GM21390 (cell line): ENCODE results near the gene PCDHA4.
"Not testable (repeated sequence)": the region's sequence is repeated elsewhere in the genome, so short reads cannot be mapped to it uniquely, and the experiment has no call there.

Experiments
- ATAC-seq: cut with Tn5 transposase; IDR thresholded peaks from one replicate; pipeline ENCODE4 v1.9.1; 2021; ENCODE audit not compliant: unreplicated experiment

PCDHA4 gene

DNA sequence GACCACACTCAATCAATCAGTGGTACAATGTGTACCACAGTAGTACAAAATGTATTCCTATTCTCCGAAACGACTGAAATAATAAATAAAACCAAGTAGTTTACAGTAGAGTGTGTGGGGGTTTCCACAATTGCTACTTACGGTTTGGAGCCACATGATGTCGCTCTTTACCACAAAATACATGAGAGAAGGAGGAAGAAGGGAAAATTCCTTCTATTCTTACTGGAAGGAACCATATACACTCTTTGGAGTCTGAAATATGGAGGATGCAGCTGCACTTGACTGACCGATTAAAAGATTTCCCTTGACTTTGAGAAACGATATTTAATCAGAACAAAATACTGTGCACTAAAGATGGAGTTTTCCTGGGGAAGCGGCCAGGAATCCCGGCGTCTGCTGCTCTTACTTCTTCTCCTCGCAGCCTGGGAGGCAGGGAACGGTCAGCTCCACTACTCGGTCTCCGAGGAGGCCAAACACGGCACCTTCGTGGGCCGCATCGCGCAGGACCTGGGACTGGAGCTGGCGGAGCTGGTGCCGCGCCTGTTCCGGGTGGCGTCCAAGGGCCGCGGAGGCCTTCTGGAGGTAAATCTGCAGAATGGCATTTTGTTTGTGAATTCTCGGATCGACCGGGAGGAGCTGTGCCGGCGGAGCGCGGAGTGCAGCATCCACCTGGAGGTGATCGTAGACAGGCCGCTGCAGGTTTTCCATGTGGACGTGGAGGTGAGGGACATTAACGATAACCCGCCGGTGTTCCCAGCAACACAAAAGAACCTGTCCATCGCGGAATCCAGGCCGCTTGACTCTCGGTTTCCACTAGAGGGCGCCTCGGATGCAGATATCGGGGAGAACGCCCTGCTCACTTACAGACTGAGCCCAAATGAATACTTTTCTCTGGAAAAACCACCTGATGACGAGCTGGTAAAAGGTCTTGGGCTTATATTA, at the start of gene PCDHA4:
Gene PCDHA4, plus strand, starts transcription at position 235 of the 942 bp plus-strand sequence.
- no peak for ATAC-seq

DNA sequence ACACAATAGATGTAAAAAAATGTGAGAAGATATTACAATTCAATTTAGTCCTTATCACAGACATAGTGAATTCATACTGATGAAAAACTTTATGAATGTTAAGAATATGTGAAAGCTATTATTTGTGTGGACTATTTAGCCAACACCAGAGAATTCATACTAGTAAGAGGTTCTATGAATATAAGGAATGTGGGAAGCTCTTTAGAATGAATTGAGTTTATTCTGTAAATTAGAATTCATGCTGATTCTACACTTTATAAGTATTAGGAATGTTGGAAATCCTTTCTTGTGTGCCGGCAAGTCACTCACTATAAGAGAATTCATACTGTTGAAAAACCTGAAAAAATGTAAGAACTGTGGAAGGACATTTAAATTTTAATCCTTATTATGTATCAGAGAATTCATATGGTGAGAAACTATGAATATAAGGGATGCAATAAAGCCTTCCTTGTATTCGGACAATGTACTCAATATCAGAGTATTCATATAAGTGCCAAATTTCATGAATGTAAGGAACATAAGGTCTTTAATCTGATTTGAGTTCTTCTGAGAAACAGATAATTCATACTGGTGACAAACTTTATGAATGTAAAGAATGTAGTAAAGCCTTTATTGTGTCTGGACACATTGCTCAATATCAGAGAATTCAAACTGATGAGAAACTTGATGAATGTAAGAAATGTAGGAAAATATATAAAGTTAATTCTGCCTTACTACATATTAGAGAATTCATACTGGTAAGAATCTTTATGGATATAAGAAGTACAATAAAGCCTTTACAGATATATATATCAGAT, 42.5 kb upstream of the PCDHA4 start:
- no peak for ATAC-seq

DNA sequence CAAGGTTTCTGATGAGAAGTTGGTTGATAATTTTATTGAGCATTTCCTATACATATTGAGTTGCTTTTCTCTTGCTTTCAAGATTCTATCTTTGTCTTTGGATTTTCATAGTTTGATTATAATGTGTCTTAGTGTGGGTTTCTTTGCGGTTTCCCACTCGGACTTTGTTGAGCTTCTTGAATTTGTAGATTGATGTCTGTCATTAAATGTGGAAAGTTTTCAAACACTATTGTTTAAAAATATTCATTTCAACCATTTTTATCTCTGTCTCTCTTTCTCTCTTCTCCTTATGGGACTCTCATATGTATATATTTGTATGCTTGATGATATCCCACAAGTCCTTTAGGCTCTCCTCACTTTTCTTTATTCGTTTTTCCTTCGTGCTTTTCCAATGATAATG, 39.4 kb upstream of the PCDHA4 start:
- ATAC-seq = no peak

DNA sequence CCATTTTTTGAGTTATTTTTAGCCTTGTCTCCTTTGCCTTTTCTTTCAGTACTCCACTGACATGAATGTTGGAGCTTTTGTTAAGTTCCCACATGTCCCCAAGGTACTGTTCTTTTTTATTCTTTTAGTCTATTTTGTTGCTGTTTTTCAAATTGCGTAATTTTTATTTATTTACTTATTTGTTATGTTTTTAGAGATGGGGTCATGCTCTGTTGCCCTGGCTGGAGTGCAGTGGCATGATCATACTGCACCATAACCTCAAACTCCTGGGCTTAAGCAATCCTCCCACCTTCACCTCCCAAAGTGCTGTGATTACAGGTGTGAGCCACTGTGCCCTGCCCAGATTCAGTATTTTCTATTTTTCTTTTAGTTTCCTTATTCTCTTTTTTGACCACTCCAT, 26.4 kb upstream of the PCDHA4 start:
- ATAC-seq = no peak

DNA sequence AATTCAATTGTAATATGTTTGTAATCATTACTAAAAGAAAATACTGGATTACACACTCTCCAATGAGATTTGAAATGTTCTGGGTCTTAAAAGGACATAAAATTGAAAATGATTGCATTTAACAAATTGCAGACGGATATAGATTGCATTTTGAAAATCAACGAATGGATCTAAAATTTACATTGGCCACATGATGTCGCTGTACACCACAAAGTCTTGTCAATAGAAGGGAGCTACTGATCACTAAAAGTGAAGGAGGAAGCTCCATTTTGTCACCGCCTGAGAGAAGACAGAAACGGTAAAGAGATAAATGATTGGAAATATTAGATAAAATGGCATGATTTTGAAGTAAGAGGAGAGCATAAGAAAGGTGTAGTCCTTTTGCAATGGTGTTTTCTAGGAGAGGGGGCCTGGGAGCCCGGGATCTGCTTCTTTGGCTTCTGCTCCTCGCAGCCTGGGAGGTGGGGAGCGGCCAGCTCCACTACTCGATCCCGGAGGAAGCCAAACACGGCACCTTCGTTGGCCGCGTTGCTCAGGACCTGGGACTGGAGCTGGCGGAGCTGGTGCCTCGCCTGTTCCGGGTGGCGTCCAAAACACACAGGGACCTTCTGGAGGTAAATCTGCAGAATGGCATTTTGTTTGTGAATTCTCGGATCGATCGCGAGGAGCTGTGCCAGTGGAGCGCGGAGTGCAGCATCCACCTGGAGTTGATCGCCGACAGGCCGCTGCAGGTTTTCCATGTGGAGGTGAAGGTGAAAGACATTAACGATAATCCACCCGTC, 20.8 kb upstream of the PCDHA4 start, which contains the start of gene PCDHA1:
Gene PCDHA1, plus strand, starts transcription at position 236 of the 782 bp plus-strand sequence.
- ATAC-seq = no peak

DNA sequence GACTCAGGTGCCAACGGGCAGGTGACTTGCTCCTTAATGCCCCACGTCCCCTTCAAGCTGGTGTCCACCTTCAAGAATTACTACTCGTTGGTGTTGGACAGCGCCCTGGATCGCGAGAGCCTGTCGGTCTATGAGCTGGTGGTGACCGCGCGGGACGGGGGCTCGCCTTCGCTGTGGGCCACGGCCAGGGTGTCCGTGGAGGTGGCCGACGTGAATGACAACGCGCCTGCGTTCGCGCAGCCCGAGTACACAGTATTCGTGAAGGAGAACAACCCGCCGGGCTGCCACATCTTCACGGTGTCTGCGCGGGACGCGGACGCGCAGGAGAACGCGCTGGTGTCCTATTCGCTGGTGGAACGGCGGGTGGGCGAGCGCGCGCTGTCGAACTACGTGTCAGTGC, 19.4 kb upstream of the PCDHA4 start:
- ATAC-seq = not testable (repeated sequence)

DNA sequence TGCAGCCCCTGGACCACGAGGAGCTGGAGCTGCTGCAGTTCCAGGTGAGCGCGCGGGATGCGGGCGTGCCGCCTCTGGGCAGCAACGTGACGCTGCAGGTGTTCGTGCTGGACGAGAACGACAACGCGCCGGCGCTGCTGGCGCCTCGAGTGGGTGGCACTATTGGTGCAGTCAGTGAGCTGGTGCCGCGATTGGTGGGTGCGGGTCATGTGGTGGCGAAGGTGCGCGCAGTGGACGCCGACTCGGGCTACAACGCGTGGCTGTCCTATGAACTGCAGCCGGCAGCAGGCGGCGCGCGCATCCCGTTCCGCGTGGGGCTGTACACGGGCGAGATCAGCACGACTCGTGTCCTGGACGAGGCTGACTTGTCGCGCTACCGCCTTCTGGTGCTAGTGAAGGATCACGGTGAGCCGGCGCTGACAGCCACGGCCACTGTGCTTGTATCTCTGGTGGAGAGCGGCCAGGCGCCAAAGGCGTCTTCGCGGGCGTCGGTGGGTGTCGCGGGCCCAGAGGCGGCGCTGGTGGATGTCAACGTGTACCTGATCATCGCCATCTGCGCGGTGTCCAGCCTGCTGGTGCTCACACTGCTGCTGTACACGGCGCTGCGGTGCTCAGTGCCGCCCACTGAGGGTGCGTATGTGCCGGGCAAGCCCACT, 18.9 kb upstream of the PCDHA4 start:
- ATAC-seq = not testable (repeated sequence)

DNA sequence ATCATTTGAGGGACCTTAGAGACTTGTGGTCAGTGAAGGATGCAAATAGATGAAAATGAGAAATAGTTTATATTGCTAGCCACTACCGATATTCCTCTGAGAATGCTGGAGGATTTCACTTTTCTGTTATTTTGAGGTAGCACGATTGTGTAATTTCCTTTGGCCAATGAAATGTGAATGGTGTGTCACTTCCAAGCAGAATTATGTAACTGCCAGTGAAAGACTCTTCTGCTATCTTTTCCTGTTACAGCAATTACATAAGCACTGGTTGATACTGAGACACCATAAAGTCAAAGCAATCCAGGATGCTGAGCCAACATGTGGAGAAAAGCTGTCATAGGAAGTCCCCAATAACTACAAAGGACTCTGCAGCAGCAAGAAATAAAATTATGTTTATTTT, 15.8 kb upstream of the PCDHA4 start:
- ATAC-seq = no peak

DNA sequence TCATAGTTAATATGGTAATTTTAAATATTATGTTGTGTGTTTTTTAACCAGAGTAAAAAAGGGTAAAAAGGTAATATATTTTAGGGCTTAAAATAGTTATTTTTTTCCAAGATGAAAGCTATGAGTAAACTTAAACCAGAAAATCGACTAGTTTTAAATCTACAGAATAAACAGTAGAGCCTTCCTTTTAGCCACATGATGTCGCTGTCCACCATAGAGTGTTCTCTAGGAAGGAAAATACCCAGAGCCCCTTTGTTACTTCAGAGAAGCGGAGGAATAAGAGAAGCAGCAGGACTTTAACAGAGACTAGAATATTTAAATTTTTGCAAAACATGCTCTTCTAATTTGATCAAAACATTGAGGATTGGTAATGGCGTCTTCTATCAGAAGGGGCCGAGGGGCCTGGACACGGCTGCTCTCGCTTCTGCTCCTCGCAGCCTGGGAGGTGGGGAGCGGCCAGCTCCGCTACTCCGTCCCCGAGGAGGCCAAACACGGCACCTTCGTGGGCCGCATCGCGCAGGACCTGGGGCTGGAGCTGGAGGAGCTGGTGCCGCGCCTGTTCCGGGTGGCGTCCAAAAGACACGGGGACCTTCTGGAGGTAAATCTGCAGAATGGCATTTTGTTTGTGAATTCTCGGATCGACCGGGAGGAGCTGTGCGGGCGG, 12.1 kb upstream of the PCDHA4 start, which contains the start of gene PCDHA2:
Gene PCDHA2, plus strand, starts transcription at position 258 of the 664 bp plus-strand sequence.
- ATAC-seq = no peak

DNA sequence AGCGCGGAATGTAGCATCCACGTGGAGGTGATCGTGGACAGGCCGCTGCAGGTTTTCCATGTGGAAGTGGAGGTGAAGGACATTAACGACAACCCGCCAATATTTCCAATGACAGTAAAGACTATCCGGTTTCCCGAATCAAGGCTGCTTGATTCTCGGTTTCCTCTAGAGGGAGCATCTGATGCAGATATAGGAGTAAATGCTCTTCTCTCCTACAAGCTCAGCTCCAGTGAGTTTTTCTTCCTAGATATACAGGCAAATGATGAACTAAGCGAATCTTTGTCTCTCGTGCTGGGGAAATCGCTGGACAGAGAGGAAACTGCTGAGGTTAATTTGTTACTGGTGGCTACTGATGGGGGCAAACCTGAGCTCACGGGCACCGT, 11.6 kb upstream of the PCDHA4 start:
- ATAC-seq = no peak

DNA sequence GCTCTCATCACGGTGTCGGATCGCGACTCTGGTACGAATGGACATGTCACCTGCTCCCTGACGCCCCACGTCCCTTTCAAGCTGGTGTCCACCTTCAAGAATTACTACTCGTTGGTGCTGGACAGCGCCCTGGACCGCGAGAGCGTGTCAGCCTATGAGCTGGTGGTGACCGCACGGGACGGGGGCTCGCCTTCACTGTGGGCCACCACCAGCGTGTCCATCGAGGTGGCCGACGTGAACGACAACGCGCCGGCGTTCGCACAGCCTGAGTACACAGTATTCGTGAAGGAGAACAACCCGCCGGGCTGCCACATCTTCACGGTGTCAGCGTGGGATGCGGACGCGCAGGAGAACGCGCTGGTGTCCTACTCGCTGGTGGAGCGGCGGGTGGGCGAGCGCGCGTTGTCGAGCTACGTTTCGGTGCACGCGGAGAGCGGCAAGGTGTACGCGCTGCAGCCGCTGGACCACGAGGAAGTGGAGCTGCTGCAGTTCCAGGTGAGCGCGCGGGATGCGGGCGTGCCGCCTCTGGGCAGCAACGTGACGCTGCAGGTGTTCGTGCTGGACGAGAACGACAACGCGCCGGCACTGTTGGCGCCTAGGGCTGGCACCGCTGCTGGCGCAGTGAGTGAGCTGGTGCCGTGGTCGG, 10.7 kb upstream of the PCDHA4 start:
- not testable (repeated sequence) for ATAC-seq

DNA sequence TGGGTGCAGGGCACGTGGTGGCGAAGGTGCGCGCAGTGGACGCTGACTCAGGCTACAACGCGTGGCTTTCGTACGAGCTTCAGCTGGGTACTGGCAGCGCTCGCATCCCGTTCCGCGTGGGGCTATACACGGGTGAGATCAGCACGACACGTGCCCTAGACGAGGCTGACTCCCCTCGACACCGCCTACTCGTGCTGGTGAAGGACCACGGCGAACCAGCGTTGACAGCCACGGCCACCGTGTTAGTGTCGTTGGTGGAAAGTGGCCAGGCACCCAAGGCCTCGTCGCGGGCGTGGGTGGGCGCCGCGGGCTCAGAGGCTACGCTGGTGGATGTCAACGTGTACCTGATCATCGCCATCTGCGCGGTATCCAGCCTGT, 10.2 kb upstream of the PCDHA4 start:
- ATAC-seq = no peak

DNA sequence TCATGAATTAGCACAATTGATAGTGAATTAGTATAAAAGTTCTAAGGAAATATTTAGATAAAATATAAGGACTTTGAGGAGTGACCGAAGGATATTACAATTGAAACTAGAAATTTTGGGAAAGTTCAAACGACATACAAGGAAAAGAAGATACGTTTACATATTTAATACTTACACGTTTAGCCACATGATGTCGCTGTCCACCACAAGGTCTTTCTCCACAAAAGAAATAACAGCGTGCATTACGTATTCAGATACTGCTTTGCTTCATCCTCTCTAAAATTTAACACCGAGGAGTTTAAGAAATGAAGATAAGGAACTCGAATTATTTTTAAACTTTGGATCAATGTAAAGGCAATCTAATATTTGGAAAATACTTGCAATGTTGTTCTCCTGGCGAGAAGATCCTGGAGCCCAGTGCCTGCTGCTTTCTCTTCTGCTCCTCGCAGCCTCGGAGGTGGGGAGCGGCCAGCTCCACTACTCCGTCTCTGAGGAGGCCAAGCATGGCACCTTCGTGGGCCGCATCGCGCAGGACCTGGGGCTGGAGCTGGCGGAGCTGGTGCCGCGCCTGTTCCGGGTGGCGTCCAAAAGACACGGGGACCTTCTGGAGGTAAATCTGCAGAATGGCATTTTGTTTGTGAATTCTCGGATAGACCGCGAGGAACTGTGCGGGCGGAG, 5.9 kb upstream of the PCDHA4 start, which contains the start of gene PCDHA3:
Gene PCDHA3, plus strand, starts transcription at position 242 of the 678 bp plus-strand sequence.
- no peak for ATAC-seq

DNA sequence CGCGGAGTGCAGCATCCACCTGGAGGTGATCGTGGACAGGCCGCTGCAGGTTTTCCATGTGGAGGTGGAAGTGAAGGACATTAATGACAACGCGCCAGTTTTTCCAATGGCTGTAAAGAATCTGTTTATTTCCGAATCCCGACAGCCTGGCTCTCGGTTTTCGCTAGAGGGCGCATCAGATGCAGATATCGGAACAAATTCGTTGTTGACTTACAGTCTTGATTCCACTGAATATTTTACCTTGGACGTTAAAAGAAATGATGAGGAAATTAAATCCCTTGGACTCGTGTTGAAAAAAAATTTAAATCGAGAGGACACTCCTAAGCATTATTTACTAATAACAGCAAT, 5.4 kb upstream of the PCDHA4 start:
- ATAC-seq = no peak

DNA sequence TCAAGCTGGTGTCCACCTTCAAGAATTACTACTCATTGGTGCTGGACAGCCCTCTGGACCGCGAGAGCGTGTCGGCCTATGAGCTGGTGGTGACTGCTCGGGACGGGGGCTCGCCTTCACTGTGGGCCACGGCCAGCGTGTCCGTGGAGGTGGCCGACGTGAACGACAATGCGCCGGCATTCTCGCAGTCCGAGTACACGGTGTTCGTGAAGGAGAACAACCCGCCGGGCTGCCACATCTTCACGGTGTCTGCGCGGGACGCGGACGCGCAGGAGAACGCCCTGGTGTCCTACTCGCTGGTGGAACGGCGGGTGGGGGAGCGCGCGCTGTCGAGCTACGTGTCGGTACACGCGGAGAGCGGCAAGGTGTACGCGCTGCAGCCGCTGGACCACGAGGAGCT, 4.5 kb upstream of the PCDHA4 start:
- ATAC-seq = not testable (repeated sequence)

DNA sequence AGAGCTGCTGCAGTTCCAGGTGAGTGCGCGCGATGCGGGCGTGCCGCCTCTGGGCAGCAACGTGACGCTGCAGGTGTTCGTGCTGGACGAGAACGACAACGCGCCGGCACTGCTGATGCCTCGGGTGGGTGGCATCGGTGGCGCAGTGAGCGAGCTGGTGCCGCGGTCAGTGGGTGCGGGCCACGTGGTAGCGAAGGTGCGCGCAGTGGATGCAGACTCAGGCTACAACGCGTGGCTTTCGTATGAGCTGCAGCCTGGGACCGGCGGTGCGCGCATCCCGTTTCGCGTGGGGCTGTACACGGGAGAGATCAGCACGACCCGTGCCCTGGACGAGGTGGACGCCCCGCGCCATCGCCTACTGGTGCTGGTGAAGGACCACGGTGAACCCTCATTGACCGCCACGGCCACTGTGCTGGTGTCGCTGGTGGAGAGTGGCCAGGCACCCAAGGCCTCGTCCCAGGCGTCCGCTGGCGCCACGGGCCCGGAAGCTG, 4.0 kb upstream of the PCDHA4 start:
- ATAC-seq = no peak

DNA sequence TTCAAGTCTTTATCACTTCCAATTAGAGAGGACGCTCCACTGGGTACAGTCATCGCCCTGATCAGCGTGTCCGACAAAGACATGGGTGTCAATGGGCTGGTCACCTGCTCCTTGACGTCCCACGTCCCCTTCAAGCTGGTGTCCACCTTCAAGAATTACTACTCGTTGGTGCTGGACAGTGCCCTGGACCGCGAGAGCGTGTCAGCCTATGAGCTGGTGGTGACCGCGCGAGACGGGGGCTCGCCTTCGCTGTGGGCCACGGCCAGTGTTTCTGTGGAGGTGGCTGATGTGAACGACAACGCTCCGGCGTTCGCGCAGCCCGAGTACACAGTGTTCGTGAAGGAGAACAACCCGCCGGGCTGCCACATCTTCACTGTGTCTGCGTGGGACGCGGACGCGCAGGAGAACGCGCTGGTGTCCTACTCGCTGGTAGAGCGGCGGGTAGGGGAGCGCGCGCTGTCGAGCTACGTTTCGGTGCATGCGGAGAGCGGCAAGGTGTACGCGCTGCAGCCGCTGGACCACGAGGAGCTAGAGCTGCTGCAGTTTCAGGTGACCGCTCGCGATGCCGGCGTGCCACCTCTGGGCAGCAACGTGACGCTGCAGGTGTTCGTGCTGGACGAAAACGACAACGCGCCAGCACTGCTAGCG, 1.5 kb downstream of the PCDHA4 start:
- not testable (repeated sequence) for ATAC-seq

DNA sequence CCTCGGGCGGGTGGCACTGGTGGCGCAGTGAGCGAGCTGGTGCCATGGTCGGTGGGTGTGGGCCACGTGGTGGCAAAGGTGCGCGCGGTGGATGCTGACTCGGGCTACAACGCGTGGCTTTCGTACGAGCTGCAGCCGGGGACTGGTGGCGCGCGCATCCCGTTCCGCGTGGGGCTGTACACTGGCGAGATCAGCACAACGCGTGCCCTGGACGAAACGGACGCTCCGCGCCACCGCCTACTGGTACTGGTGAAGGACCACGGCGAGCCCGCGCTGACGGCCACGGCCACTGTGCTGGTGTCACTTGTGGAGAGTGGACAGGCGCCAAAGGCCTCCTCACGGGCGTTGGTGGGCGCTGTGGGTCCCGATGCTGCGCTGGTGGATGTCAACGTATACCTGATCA, 2.0 kb downstream of the PCDHA4 start:
- ATAC-seq = no peak
